ENCODE measurements around the gene RBM12. TPM values are rescaled to one million over a fixed set of nuclear protein-coding genes. Genes with fewer than 3 reads are reported as not detected.
A peak's percentile ranks its signal among the peaks of the same experiment; 100 is the strongest.

The RBM12 gene
- total and polyA plus RNA-seq, 4 donors, result 3.4 to 20.0 (median 15.8) TPM

GRCh38 chr20:35697696-35698297 is 33.1 kb upstream of the RBM12 start:
- no peak overlapping the region for H3K27ac ChIP-seq (ENCODE audit: low read depth in 1 of 2, low read length in 2 of 2)
- peaks cover 0 to 36% (median 28%) of the 10 kb centered on the region in 4 donors for H3K4me1 ChIP-seq (ENCODE audit: control insufficient read depth in 4 of 4, insufficient read depth in 4 of 4, low read length in 3 of 4)
- no peaks in the 10 kb centered on the region for H3K27me3 ChIP-seq (ENCODE audit: control insufficient read depth in 4 of 4, insufficient read depth in 4 of 4, low read length in 3 of 4)
- peak overlapping the region in 1 of 3 donors; percentile 87 for H3K4me3 ChIP-seq (ENCODE audit: low read depth in 1 of 3, low read length in 3 of 3)
- H3K36me3 ChIP-seq (ENCODE audit: control insufficient read depth in 4 of 4, insufficient read depth in 3 of 4, low read depth in 1 of 4, low read length in 3 of 4), result peaks cover 5 to 11% (median 10%) of the 10 kb centered on the region in 4 donors
- H3K9me3 ChIP-seq (ENCODE audit: control insufficient read depth in 4 of 4, low read length in 3 of 4), result no peaks in the 10 kb centered on the region
- 72% methylated on average over 9 of the region's 9 CpGs for WGBS
- no peak overlapping the region for H3K9ac ChIP-seq (ENCODE audit: low read depth in 1 of 2, low read length in 2 of 2)
- TF ChIP-seq FOXA1 (IDR thresholded peaks at IDR 0.05), result no peak
- TF ChIP-seq ZBTB33 (IDR thresholded peaks at IDR 0.05), result no peak
- no peak for TF ChIP-seq YY1 (IDR thresholded peaks at IDR 0.05)
- TF ChIP-seq MAX (IDR thresholded peaks at IDR 0.05), result no peak
- TF ChIP-seq HNF4G (IDR thresholded peaks at IDR 0.05), result no peak
- TF ChIP-seq FOXA2 (IDR thresholded peaks at IDR 0.05), result no peak
- TF ChIP-seq RXRA (IDR thresholded peaks at IDR 0.05), result no peak
- TF ChIP-seq EGR1 (IDR thresholded peaks at IDR 0.05; ENCODE audit: low read depth in 2 of 2), result no peak
- no peak for DNase-seq (ENCODE audit: low spot score)

- H3K27ac ChIP-seq (ENCODE audit: low read depth in 1 of 2, low read length in 2 of 2), result no peak overlapping the region
- no peak overlapping the region for H3K9ac ChIP-seq (ENCODE audit: low read depth in 1 of 2, low read length in 2 of 2)
- TF ChIP-seq ZBTB33 (IDR thresholded peaks at IDR 0.05) (no peak), JUND (IDR thresholded peaks at IDR 0.05) (no peak), RAD21 (IDR thresholded peaks at IDR 0.05) (no peak), FOXA1 (IDR thresholded peaks at IDR 0.05) (no peak), SP1 (IDR thresholded peaks at IDR 0.05) (no peak), TAF1 (conservative IDR thresholded peaks at IDR 0.05) (no peak), EGR1 (IDR thresholded peaks at IDR 0.05; ENCODE audit: low read depth in 2 of 2) (no peak), NR2F2 (IDR thresholded peaks at IDR 0.05) (no peak), HNF4G (IDR thresholded peaks at IDR 0.05) (no peak), HNF4A (conservative IDR thresholded peaks at IDR 0.05) (no peak), GABPA (IDR thresholded peaks at IDR 0.05 in 1 of 2, conservative IDR thresholded peaks at IDR 0.05 in 1 of 2) (no peak), RXRA (IDR thresholded peaks at IDR 0.05) (no peak)
- WGBS, result 86% methylated on average over 4 of the region's 4 CpGs
- H3K36me3 ChIP-seq (ENCODE audit: control insufficient read depth in 4 of 4, insufficient read depth in 3 of 4, low read depth in 1 of 4, low read length in 3 of 4), result peaks cover 3 to 6% (median 4%) of the 10 kb centered on the region in 4 donors
- no peaks in the 10 kb centered on the region for H3K9me3 ChIP-seq (ENCODE audit: control insufficient read depth in 4 of 4, low read length in 3 of 4)
- H3K4me3 ChIP-seq (ENCODE audit: low read depth in 1 of 3, low read length in 3 of 3), result no peak overlapping the region
- peaks cover 0 to 33% (median 28%) of the 10 kb centered on the region in 4 donors for H3K4me1 ChIP-seq (ENCODE audit: control insufficient read depth in 4 of 4, insufficient read depth in 4 of 4, low read length in 3 of 4)
- H3K27me3 ChIP-seq (ENCODE audit: control insufficient read depth in 4 of 4, insufficient read depth in 4 of 4, low read length in 3 of 4), result no peaks in the 10 kb centered on the region
- DNase-seq (ENCODE audit: low spot score), result no peak
These were observed 31.3 kb upstream of the RBM12 start for GRCh38 chr20:35695978-35696377.

All from liver (tissue), 9 donors.